ENCODE results near the gene TCF7L1. TPM values are rescaled to one million over a fixed set of nuclear protein-coding genes. Genes with fewer than 3 reads are reported as not detected.

TCF7L1 gene
- total and polyA plus RNA-seq, 2 experiments from 2014 or later = 0.65 to 1.8 TPM

- H2AFZ ChIP-seq = no peak overlapping the region
- TF ChIP-seq EZH2phosphoT487 (IDR thresholded peaks at IDR 0.05; ENCODE audit: insufficient read depth, low read depth) = no peak
- no peak for TF ChIP-seq EZH2 (IDR thresholded peaks at IDR 0.05; ENCODE audit: insufficient read depth, poor library complexity, severe bottlenecking)
- 87 to 93% methylated on average over 5 of the region's 5 CpGs for WGBS, 2 experiments (ENCODE audit: low coverage in 1 of 2, low lambda C conversion rate in 2 of 2, missing lambda C conversion rate in 2 of 2)
- H3K36me3 ChIP-seq (ENCODE audit: low read depth) = no peaks in the 10 kb centered on the region
- H3K9ac ChIP-seq = no peak overlapping the region
- no peaks in the 10 kb centered on the region for H3K27me3 ChIP-seq (replicated peaks; ENCODE audit: insufficient read depth)
- H3F3A ChIP-seq (ENCODE audit: insufficient read depth) = no peaks in the 10 kb centered on the region
- in situ Hi-C loops (cut with MboI) = no loop called here
- no peaks in the 10 kb centered on the region for H3K79me2 ChIP-seq (ENCODE audit: insufficient read depth)
- H3K4me1 ChIP-seq (ENCODE audit: insufficient read depth) = no peaks in the 10 kb centered on the region
- DNase-seq = no peak
- no peaks in the 10 kb centered on the region; the same call in 1 of the 2 replicates for H4K20me1 ChIP-seq (ENCODE audit: insufficient read depth)
- H3K4me2 ChIP-seq (ENCODE audit: unreplicated experiment) = no peak overlapping the region
- no peaks in the 10 kb centered on the region for H3K9me2 ChIP-seq (ENCODE audit: insufficient read depth)
- no peak overlapping the region for H3K27ac ChIP-seq
- H3K9me3 ChIP-seq (ENCODE audit: low read depth) = no peaks in the 10 kb centered on the region
- H3K4me3 ChIP-seq = no peak overlapping the region
Observed at GRCh38 chr2:85235281-85235680, 102.1 kb downstream of the TCF7L1 start.

GRCh38 chr2:85236084-85236483 lies 102.9 kb downstream of the TCF7L1 start:
- Histone ChIP-seq H3K4me2 (ENCODE audit: unreplicated experiment) (no peak overlapping the region), H3K79me2 (ENCODE audit: insufficient read depth) (no peaks in the 10 kb centered on the region), H3K4me3 (no peak overlapping the region), H3K27me3 (replicated peaks; ENCODE audit: insufficient read depth) (no peaks in the 10 kb centered on the region), H2AFZ (no peak overlapping the region), H3K4me1 (ENCODE audit: insufficient read depth) (no peaks in the 10 kb centered on the region), H3K36me3 (ENCODE audit: low read depth) (no peaks in the 10 kb centered on the region), H3K9me2 (ENCODE audit: insufficient read depth) (no peaks in the 10 kb centered on the region), H3F3A (ENCODE audit: insufficient read depth) (no peaks in the 10 kb centered on the region), H3K27ac (no peak overlapping the region), H3K9ac (no peak overlapping the region), H3K9me3 (ENCODE audit: low read depth) (no peaks in the 10 kb centered on the region), H4K20me1 (ENCODE audit: insufficient read depth) (no peaks in the 10 kb centered on the region)
- in situ Hi-C loops (cut with MboI) = no loop called here
- 100% methylated on average over 3 of the region's 3 CpGs for WGBS, 2 experiments (ENCODE audit: low coverage in 1 of 2, low lambda C conversion rate in 2 of 2, missing lambda C conversion rate in 2 of 2)
- DNase-seq = no peak
- TF ChIP-seq EZH2phosphoT487 (IDR thresholded peaks at IDR 0.05; ENCODE audit: insufficient read depth, low read depth) (no peak), EZH2 (IDR thresholded peaks at IDR 0.05; ENCODE audit: insufficient read depth, poor library complexity, severe bottlenecking) (no peak)

- no peak overlapping the region for H3K9ac ChIP-seq
- no peaks in the 10 kb centered on the region for H3K36me3 ChIP-seq (ENCODE audit: low read depth)
- H3K4me1 ChIP-seq (ENCODE audit: insufficient read depth) = no peaks in the 10 kb centered on the region
- no peak overlapping the region for H3K4me3 ChIP-seq
- TF ChIP-seq EZH2 (IDR thresholded peaks at IDR 0.05; ENCODE audit: insufficient read depth, poor library complexity, severe bottlenecking) (no peak), EZH2phosphoT487 (IDR thresholded peaks at IDR 0.05; ENCODE audit: insufficient read depth, low read depth) (no peak)
- no peak for DNase-seq
- H3K9me3 ChIP-seq (ENCODE audit: low read depth) = no peaks in the 10 kb centered on the region
- H2AFZ ChIP-seq = no peak overlapping the region
- H3K79me2 ChIP-seq (ENCODE audit: insufficient read depth) = no peaks in the 10 kb centered on the region
- H4K20me1 ChIP-seq (ENCODE audit: insufficient read depth) = no peaks in the 10 kb centered on the region
- 91 to 93% methylated on average over 23 to 26 of the region's 26 CpGs for WGBS, 2 experiments (ENCODE audit: low coverage in 1 of 2, low lambda C conversion rate in 2 of 2, missing lambda C conversion rate in 2 of 2)
- H3K4me2 ChIP-seq (ENCODE audit: unreplicated experiment) = no peak overlapping the region
- H3K27ac ChIP-seq = no peak overlapping the region
- H3K9me2 ChIP-seq (ENCODE audit: insufficient read depth) = no peaks in the 10 kb centered on the region
- no peaks in the 10 kb centered on the region for H3K27me3 ChIP-seq (replicated peaks; ENCODE audit: insufficient read depth)
- H3F3A ChIP-seq (ENCODE audit: insufficient read depth) = no peaks in the 10 kb centered on the region
- in situ Hi-C loops (cut with MboI) = no loop called here
Observed at GRCh38 chr2:85237849-85238565, 104.8 kb downstream of the TCF7L1 start.

GRCh38 chr2:85238607-85239006 lies 105.4 kb downstream of the TCF7L1 start:
- in situ Hi-C loops (cut with MboI) = no loop called here
- Histone ChIP-seq H3K9me3 (ENCODE audit: low read depth) (no peaks in the 10 kb centered on the region), H3K9ac (no peak overlapping the region), H3K4me3 (no peak overlapping the region), H2AFZ (no peak overlapping the region), H3K4me2 (ENCODE audit: unreplicated experiment) (no peak overlapping the region), H3K27ac (no peak overlapping the region), H3K36me3 (ENCODE audit: low read depth) (no peaks in the 10 kb centered on the region), H3K27me3 (replicated peaks; ENCODE audit: insufficient read depth) (no peaks in the 10 kb centered on the region), H3K4me1 (ENCODE audit: insufficient read depth) (no peaks in the 10 kb centered on the region), H3F3A (ENCODE audit: insufficient read depth) (no peaks in the 10 kb centered on the region), H4K20me1 (ENCODE audit: insufficient read depth) (no peaks in the 10 kb centered on the region), H3K79me2 (ENCODE audit: insufficient read depth) (no peaks in the 10 kb centered on the region), H3K9me2 (ENCODE audit: insufficient read depth) (no peaks in the 10 kb centered on the region)
- no peak for DNase-seq
- 97 to 98% methylated on average over 8 of the region's 8 CpGs for WGBS, 2 experiments (ENCODE audit: low coverage in 1 of 2, low lambda C conversion rate in 2 of 2, missing lambda C conversion rate in 2 of 2)
- TF ChIP-seq EZH2 (IDR thresholded peaks at IDR 0.05; ENCODE audit: insufficient read depth, poor library complexity, severe bottlenecking) (no peak), EZH2phosphoT487 (IDR thresholded peaks at IDR 0.05; ENCODE audit: insufficient read depth, low read depth) (no peak)

All from GM23248 (cell line).